Subcutaneous abdominal adipose tissue (tissue), 5 donors: ENCODE data around the gene CSAG2.
"Not testable (repeated sequence)": the region's sequence is repeated elsewhere in the genome, so short reads cannot be mapped to it uniquely, and the experiment has no call there.

ENCODE experiments used
- H3K27ac ChIP-seq: one replicate; pipeline ENCODE4 v1.7.0; 2013; ENCODE audit warnings: low read depth, mild to moderate bottlenecking, inconsistent platforms, low read length, moderate library complexity
- H3K27me3 ChIP-seq, 5 donors: one replicate each; pipeline ENCODE4 v1.7.0; 2013; ENCODE audit warnings: low read length in 5 of 5, inconsistent platforms in 1 of 5; ENCODE audit not compliant: control insufficient read depth in 5 of 5, insufficient read depth in 4 of 5
- H3K36me3 ChIP-seq, 5 donors: one replicate each; pipeline ENCODE4 v1.7.0; 2013; ENCODE audit warnings: low read length in 5 of 5; ENCODE audit not compliant: control insufficient read depth in 5 of 5, insufficient read depth in 5 of 5
- H3K4me1 ChIP-seq, 5 donors: one replicate each; pipeline ENCODE4 v1.7.0; 2013; ENCODE audit warnings: low read length in 5 of 5, mild to moderate bottlenecking in 3 of 5, moderate library complexity in 1 of 5; ENCODE audit not compliant: control insufficient read depth in 5 of 5, insufficient read depth in 5 of 5
- H3K4me3 ChIP-seq, 5 donors: one replicate each; pipeline ENCODE4 v1.7.0; 2013; ENCODE audit warnings: low read length in 5 of 5, low read depth in 1 of 5
- H3K9ac ChIP-seq, 5 donors: one replicate each; pipeline ENCODE4 v1.7.0; 2013; ENCODE audit warnings: low read length in 5 of 5, mild to moderate bottlenecking in 4 of 5, moderate library complexity in 3 of 5
- H3K9me3 ChIP-seq, 5 donors: one replicate each; pipeline ENCODE4 v1.7.0; 2013; ENCODE audit warnings: low read length in 5 of 5; ENCODE audit not compliant: control insufficient read depth in 5 of 5
- donor health status: healthy.
- donor health status: healthy.
- donor health status: healthy.
- donor health status: healthy.
- donor health status: healthy.

CSAG2 gene, protein sequence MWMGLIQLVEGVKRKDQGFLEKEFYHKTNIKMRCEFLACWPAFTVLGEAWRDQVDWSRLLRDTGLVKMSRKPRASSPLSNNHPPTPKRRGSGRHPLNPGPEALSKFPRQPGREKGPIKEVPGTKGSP

DNA sequence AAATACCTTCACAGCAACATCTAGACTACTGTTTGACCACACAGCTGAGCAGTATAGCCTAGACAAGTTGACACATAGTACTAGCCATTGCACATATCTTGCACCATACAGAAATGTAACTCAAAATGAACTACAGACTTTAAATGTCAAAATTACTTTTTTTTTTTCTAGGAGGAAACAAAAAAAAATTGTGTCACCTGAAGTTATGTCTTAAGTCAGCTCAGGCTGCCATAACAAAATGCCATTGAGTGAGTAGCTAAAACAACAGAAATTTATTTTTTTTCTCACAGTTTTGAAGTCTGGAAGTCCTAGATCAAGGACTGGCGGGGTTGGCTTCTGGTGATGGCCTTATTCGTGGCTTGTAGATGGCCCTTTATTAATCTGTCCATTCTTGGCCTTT is at the start of gene CSAG2:
Gene CSAG2 (minus strand): TSS at position 101 of the 400 bp plus-strand sequence. CDS start 161 bp downstream, outside the sequence.
- not testable (repeated sequence) for H3K4me1 ChIP-seq, H3K36me3 ChIP-seq, H3K27me3 ChIP-seq, H3K9ac ChIP-seq, H3K27ac ChIP-seq, H3K9me3 ChIP-seq, H3K4me3 ChIP-seq

DNA sequence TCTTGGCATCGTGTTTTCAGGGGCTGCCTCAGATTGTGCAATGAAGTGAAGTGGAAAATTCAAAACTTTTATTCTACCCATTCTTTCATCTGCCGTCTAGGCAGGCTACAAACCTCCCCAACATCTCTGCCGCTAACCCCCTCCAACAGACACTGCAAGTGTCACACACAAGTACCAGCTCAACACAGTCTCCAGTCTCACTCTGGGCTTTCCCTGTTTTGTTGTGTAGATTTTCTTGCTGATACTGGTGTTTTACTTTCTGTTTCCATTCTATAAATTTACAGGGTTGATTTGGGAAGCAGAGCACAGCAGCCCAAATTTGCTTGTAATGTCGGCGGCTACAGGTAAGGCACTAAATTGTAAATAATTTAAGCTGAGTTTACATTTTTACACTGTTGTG is 45.8 kb upstream of the CSAG2 start:
- H3K27me3 ChIP-seq: not testable (repeated sequence)

GRCh38 chrX:152753686-152754650 is 44.9 kb upstream of the CSAG2 start, which contains the start of gene MAGEA2:
TSS of gene MAGEA2 (minus strand) at chrX:152753842. CDS start at chrX:152751363, 2,479 bp downstream.
- not testable (repeated sequence) for H3K27ac ChIP-seq, H3K9ac ChIP-seq, H3K27me3 ChIP-seq, H3K4me1 ChIP-seq, H3K36me3 ChIP-seq, H3K9me3 ChIP-seq, H3K4me3 ChIP-seq

More for the DNA sequence above, 45.8 kb upstream of the CSAG2 start:
- H3K4me3 ChIP-seq, H3K4me1 ChIP-seq, H3K9me3 ChIP-seq, H3K27ac ChIP-seq, H3K36me3 ChIP-seq, H3K9ac ChIP-seq: not testable (repeated sequence)

- Histone ChIP-seq H3K27me3 (peaks cover 0 to 9% (median 0%) of the 10 kb centered on the region in 5 donors), H3K36me3 (no peaks in the 10 kb centered on the region), H3K9me3 (no peaks in the 10 kb centered on the region), H3K4me1 (no peaks in the 10 kb centered on the region), H3K9ac (no peak overlapping the region), H3K4me3 (no peak overlapping the region), H3K27ac (no peak overlapping the region)
These were observed 29.5 kb upstream of the CSAG2 start for GRCh38 chrX:152738560-152738959.

GRCh38 chrX:152736528-152736927 is 27.5 kb upstream of the CSAG2 start:
- not testable (repeated sequence) for H3K9me3 ChIP-seq, H3K27me3 ChIP-seq, H3K4me1 ChIP-seq

DNA sequence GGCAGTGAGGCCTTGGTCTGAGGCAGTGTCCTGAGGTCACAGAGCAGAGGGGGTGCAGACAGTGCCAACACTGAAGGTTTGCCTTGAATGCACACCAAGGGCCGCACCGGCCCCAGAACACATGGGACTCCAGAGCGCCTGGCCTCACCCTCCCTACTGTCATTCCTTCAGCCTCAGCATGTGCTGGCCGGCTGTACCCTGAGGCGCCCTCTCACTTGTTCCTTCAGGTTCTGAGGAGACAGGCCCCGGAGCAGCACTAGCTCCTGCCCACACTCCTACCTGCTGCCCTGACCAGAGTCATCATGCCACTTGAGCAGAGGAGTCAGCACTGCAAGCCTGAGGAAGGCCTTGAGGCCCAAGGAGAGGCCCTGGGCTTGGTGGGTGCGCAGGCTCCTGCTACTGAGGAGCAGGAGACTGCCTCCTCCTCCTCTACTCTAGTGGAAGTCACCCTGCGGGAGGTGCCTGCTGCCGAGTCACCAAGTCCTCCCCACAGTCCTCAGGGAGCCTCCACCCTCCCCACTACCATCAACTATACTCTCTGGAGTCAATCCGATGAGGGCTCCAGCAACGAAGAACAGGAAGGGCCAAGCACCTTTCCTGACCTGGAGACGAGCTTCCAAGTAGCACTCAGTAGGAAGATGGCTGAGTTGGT is 26.9 kb upstream of the CSAG2 start:
- Histone ChIP-seq H3K36me3 (no peaks in the 10 kb centered on the region), H3K4me3 (no peak overlapping the region), H3K9me3 (no peaks in the 10 kb centered on the region), H3K27me3 (peaks cover 0 to 3% (median 0%) of the 10 kb centered on the region in 5 donors), H3K9ac (no peak overlapping the region), H3K27ac (no peak overlapping the region), H3K4me1 (no peaks in the 10 kb centered on the region)

More at GRCh38 chrX:152736528-152736927, 27.5 kb upstream of the CSAG2 start:
- not testable (repeated sequence) for H3K36me3 ChIP-seq, H3K4me3 ChIP-seq, H3K9ac ChIP-seq, H3K27ac ChIP-seq

- no peaks in the 10 kb centered on the region for H3K9me3 ChIP-seq
- H3K36me3 ChIP-seq: no peaks in the 10 kb centered on the region
- H3K27me3 ChIP-seq: peaks cover 0 to 3% (median 0%) of the 10 kb centered on the region in 5 donors
- no peak overlapping the region for H3K9ac ChIP-seq
- no peak overlapping the region for H3K4me3 ChIP-seq
- no peaks in the 10 kb centered on the region for H3K4me1 ChIP-seq
- no peak overlapping the region for H3K27ac ChIP-seq
These were observed 26.0 kb upstream of the CSAG2 start for GRCh38 chrX:152735101-152735500.

GRCh38 chrX:152734143-152734858 is 25.2 kb upstream of the CSAG2 start:
- not testable (repeated sequence) for H3K27ac ChIP-seq, H3K9ac ChIP-seq, H3K36me3 ChIP-seq, H3K9me3 ChIP-seq, H3K4me3 ChIP-seq, H3K4me1 ChIP-seq, H3K27me3 ChIP-seq

DNA sequence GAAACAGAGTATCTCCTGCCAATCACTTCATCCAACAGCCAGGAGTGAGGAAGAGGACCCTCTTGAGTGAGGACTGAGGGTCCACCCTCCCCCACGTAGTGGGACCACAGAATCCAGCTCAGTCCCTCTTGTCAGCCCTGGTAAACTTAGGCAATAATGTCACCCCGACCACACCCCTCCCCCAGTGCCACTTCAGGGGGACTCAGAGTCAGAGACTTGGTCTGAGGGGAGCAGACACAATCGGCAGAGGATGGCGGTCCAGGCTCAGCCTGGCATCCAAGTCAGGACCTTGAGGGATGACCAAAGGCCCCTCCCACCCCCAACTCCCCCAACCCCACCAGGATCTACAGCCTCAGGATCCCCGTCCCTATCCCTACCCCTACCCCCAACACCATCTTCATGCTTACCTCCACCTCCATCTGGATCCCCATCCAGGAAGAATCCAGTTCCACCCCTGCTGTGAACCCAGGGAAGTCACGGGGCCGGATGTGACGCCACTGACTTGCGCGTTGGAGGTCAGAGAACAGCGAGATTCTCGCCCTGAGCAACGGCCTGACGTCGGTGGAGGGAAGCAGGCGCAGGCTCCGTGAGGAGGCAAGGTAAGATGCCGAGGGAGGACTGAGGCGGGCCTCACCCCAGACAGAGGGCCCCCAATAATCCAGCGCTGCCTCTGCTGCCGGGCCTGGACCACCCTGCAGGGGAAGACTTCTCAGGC is 24.3 kb upstream of the CSAG2 start, which contains the start of the genes CSAG1 and MAGEA12:
Gene CSAG1 (minus strand): TSS at position 461 of the 715 bp plus-strand sequence. CDS start 1,261 bp downstream, outside the sequence.
Gene MAGEA12 (plus strand): TSS at position 497 of the 715 bp plus-strand sequence. CDS start 2,405 bp downstream, outside the sequence.
- H3K27ac ChIP-seq: no peak within 1 kb of the TSS
- no peaks in the 10 kb centered on the region for H3K4me1 ChIP-seq
- peaks cover 0 to 3% (median 0%) of the 10 kb centered on the region in 5 donors for H3K27me3 ChIP-seq
- no peak within 1 kb of the TSS for H3K9ac ChIP-seq
- no peak within 1 kb of the TSS for H3K4me3 ChIP-seq
- peaks cover 0 to 3% (median 0%) of the 10 kb centered on the region in 5 donors for H3K9me3 ChIP-seq
- H3K36me3 ChIP-seq: no peaks in the 10 kb centered on the region
